ENCODE data around the gene DAB2IP.

GRCh38 chr9:121776001-121776738, 124.7 kb downstream of the DAB2IP start:
- no peak for TF ChIP-seq EZH2 (IDR thresholded peaks at IDR 0.05; ENCODE audit: low read length, missing control alignments)
- TF ChIP-seq, protein P1, sequence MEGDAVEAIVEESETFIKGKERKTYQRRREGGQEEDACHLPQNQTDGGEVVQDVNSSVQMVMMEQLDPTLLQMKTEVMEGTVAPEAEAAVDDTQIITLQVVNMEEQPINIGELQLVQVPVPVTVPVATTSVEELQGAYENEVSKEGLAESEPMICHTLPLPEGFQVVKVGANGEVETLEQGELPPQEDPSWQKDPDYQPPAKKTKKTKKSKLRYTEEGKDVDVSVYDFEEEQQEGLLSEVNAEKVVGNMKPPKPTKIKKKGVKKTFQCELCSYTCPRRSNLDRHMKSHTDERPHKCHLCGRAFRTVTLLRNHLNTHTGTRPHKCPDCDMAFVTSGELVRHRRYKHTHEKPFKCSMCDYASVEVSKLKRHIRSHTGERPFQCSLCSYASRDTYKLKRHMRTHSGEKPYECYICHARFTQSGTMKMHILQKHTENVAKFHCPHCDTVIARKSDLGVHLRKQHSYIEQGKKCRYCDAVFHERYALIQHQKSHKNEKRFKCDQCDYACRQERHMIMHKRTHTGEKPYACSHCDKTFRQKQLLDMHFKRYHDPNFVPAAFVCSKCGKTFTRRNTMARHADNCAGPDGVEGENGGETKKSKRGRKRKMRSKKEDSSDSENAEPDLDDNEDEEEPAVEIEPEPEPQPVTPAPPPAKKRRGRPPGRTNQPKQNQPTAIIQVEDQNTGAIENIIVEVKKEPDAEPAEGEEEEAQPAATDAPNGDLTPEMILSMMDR (conservative IDR thresholded peaks at IDR 0.05 in 1 of 2, IDR thresholded peaks at IDR 0.05 in 1 of 2; ENCODE audit: low read depth in 1 of 2, low read length in 2 of 2): no peak
